Measurements from ENCODE around the gene NCOA3.

Gene NCOA3

DNA sequence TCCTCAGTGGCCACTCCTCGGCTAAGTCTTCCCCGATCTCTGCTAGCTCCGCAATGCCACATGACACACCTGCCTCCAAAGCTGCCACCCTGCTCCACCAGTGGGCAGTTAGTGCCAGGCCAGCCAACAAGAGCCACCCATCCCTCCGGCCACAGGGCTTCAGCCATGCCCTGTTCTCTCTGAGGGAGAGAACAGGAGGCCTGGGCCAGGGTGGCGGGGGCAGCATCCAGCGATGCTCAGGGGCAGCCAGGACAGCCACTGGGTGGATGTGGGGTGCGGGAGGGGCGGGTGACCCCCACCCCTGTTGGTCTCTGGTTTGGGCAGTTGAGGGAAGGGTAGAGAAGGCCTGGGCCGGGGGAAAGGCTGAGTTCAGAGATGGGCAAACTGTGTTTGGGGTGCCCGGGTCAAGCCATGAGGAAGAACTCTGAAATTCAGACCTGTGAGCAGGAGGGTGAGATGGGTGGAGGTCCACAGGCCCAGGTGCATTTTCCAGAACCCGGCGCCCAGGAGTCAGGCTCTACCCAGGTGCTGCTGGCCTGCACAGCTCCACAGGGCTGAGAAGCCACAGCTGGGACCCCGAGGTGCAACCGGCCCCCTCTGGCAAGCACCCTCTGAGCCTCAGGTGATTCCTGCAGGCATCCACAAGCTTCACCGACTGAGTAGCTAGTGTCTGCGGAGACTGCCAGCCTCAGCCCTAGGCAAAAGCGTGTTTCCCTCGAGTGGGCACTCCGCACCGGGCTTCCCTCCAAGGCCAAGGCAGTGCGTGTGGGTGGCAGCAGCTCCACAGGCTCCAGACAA lies 192.5 kb downstream of the NCOA3 start:
- DNase-seq (no peak), ATAC-seq (no peak)
- Mint-ChIP-seq H3K27me3 (no peaks in the 10 kb centered on the region), H3K4me3 (no peak overlapping the region), H3K9me3 (peaks cover 8 to 17% of the 10 kb centered on the region in 2 donors), H3K4me1 (peaks cover 9% of the 10 kb centered on the region), H3K27ac (no peak overlapping the region)

DNA sequence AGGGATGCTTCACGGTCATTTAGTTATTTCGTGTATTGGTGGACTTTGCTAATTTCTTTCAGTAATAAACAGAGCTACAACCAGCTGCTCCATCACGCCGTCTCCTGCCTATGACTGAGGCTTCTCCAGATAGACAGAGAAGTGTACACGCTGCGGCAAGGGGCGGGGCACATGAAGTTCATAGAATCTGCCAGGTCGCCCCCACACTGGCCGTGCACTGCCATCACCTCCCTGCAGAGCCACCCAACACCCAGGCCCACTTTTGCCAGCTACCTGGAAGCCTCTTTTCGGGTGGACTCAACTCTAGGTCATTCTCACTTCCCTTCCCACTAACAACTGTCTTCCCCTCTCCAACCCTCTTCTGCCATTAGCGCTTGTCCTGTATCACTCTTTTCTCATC lies 195.2 kb downstream of the NCOA3 start:
- ATAC-seq (no peak), DNase-seq (no peak)
- Mint-ChIP-seq H3K4me3 (no peak overlapping the region), H3K4me1 (peaks cover 9% of the 10 kb centered on the region), H3K27me3 (no peaks in the 10 kb centered on the region), H3K9me3 (peaks cover 4 to 6% of the 10 kb centered on the region in 2 donors), H3K27ac (no peak overlapping the region)

DNA sequence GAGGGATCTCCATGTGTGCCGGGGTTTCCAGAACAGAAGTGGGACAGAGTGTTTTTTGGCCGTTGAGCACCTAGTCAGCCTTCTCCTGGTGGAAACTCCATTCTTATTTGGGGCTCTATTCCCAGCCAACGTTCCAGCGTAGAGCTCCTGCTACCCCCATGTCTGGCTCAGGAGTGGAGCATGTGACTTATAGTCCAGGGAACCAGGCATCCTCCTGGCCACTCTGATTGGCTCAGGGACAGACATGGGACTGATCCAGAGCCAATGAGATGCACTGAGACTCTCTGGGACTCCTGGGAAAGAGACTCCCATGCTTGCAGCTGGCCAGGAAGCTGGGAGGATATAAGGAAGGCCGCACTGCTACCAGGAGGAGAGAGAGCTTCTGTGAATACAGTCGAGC lies 196.5 kb downstream of the NCOA3 start:
- Mint-ChIP-seq H3K9me3 (no peaks in the 10 kb centered on the region), H3K4me3 (no peak overlapping the region), H3K27ac (no peak overlapping the region), H3K4me1 (peaks cover 9% of the 10 kb centered on the region), H3K27me3 (no peaks in the 10 kb centered on the region)
- ATAC-seq (no peak), DNase-seq (no peak)

DNA sequence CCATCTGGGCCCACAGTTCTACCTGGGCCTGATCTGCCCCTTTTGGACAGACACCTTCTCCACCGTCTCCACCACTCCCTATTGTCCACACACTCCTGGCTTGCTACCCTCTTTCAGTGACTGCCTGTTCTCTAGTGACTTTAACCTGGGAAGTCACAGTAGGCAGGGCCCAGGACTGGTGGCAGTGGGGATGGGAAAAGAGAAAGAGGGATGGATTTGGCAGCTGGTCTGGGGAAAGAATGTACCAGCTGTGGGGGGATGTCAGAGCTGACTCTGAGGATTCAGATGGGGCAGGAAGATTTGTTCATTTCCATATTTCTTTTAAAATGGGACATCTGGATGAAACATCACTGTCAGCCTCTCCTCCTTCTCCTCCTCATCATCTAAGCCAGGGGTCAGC lies 198.1 kb downstream of the NCOA3 start:
- Mint-ChIP-seq H3K27ac (no peak overlapping the region), H3K4me3 (no peak overlapping the region), H3K4me1 (peaks cover 9% of the 10 kb centered on the region), H3K9me3 (no peaks in the 10 kb centered on the region), H3K27me3 (no peaks in the 10 kb centered on the region)
- DNase-seq, result no peak
- no peak for ATAC-seq

DNA sequence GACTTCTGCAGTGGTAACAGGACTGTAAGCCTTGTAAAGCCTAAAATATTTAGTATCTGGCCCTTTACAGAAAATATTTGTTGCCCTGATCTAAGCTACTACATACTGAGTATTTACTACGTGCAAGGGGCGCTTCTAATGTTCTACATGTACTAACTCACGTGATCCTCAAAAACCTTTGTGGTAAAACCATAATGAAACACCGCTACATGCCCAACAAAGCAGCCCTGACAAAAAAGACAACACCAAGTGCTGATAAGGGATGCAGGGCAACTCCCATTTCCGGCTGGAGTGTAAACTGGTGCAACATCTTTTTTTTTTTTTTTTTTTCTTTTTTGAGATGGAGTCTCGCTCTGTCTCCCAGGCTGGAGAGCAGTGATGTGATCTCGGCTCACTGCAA lies 198.6 kb downstream of the NCOA3 start:
- Mint-ChIP-seq H3K4me1 (peaks cover 7% of the 10 kb centered on the region), H3K27me3 (no peaks in the 10 kb centered on the region), H3K27ac (no peak overlapping the region), H3K4me3 (no peak overlapping the region), H3K9me3 (no peaks in the 10 kb centered on the region)
- no peak for ATAC-seq
- DNase-seq, result no peak

DNA sequence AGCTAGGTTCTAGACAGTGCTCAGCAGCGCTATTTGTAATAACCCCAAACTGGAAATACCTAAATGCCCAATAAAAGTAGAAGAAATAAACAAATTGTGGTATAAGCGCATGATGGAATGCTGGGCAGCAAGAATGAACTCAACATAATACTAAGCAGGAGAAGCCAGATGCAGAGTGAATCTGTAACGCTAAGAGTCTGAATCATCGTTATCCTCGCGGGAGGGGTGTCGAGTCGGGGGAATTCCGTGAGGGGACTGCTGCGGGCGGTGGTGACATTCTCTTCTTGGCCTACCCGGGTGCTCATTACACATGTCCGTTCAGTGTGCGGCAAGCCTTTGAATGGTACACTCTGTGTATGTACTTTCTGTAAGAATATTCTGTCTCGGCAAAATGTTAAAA lies 199.9 kb downstream of the NCOA3 start:
- no peak for ATAC-seq
- Mint-ChIP-seq H3K27ac (no peak overlapping the region), H3K27me3 (no peaks in the 10 kb centered on the region), H3K4me3 (no peak overlapping the region), H3K4me1 (no peaks in the 10 kb centered on the region), H3K9me3 (no peaks in the 10 kb centered on the region)
- DNase-seq, result no peak

DNA sequence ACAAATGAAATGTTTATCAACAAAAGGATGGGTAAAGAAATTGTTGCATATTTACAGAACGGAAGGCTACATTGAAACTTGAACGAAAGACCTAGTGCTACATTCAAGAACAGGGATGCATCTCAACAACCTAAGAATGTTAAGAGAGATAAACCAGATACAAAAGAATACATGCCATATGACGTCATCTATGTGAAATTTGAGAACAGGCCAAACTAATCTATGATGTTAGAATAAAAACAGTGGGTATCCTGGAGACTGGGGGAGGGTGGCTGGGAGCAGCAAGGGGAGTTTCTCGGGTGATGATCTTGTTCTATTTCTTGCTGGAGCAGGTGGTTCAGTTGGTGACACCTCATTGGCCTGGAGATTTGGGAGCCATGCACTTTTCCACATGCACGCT lies 202.1 kb downstream of the NCOA3 start:
- ATAC-seq (no peak), DNase-seq (no peak)
- Mint-ChIP-seq H3K9me3 (no peaks in the 10 kb centered on the region), H3K4me3 (no peak overlapping the region), H3K27me3 (no peaks in the 10 kb centered on the region), H3K27ac (no peak overlapping the region), H3K4me1 (no peaks in the 10 kb centered on the region)

DNA sequence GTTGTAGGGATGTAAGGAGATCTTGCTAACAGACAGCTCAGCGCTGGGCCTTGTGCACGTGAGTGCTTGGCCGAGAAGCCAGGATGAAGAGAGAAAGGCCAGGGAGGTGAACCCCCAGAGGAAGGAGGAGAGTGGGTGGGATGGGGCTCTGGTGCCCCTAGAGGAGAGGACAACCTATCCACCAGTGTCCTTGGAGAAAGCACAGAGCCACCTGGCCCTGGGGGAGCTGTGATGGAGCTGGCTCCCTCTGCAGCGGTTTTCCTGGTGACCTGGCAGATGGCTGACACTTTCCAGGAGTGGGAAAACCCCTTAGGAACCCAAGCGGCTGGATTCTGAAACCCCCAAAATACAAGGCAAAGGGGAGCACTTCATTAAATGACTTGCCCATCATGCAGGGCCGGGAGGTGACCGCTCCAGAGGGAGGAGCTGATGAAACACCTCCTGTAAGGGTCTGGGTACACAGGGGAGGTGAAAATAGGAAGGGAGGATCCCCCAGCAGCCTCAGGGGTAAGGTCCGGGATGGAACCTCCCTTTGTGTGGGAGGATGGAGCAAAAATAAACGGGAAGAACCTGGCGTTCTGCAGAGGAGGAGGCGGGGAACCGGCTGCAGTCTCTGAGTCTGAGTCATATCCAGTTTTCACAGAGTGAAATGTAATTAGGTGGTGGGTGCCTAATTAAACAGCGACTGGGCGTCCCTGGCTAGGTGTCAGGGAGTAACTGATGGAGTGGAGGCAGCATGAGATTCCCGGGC lies 203.2 kb downstream of the NCOA3 start:
- no peaks in the 10 kb centered on the region for H3K9me3 Mint-ChIP-seq
- H3K27ac Mint-ChIP-seq, result no peak overlapping the region
- no peaks in the 10 kb centered on the region for H3K4me1 Mint-ChIP-seq
- no peak for DNase-seq
- H3K4me3 Mint-ChIP-seq, result no peak overlapping the region
- no peak for ATAC-seq
- H3K27me3 Mint-ChIP-seq, result peaks cover 8% of the 10 kb centered on the region

DNA sequence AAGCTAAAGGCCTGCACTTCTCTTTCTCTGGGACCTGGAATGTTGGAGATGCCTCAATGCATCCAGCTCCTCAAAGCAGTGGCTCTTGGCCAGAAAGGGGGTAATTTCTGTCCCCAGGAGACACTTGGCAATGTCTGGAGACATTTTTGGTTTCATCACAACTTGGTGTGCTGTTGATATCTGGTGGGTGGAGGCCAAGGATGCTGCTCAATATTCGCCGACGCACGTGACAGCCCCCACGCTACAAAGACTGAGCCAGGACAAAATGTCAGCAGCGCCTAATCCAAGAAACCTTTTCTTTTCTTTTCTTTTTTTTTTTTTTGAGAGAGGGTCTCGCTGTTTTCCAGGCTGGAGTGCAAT lies 203.8 kb downstream of the NCOA3 start:
- Mint-ChIP-seq H3K4me3 (no peak overlapping the region), H3K27me3 (peaks cover 8% of the 10 kb centered on the region), H3K27ac (no peak overlapping the region), H3K4me1 (no peaks in the 10 kb centered on the region), H3K9me3 (no peaks in the 10 kb centered on the region)
- DNase-seq, result no peak
- ATAC-seq, result no peak

DNA sequence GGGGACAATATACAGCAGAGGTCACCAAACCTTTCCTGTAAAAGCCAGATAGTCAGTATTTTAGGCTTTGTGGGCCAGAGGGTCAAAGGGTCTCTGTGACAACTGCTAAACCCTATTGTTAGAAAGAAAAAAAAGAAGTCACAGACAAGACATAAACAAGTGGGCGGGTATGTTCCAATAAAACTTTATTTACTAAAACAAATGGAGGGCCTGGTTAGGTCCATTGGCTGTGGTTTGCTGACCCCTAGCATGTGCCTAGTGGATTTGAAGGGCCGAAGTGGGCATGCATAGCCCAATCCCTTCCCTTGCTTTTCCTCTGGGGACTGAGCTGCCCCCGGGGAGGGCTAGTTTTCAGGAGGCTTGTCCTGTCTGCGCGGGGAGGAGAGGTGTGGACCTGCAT lies 204.7 kb downstream of the NCOA3 start:
- no peaks in the 10 kb centered on the region for H3K9me3 Mint-ChIP-seq

More for the DNA sequence above, 204.7 kb downstream of the NCOA3 start:
- ATAC-seq, result no peak
- Mint-ChIP-seq H3K4me1 (no peaks in the 10 kb centered on the region), H3K4me3 (no peak overlapping the region), H3K27ac (no peak overlapping the region), H3K27me3 (peaks cover 15% of the 10 kb centered on the region)
- DNase-seq, result no peak
